GM20000 (cell line): Measurements from ENCODE around the gene CTNNAL1.
A peak's percentile ranks its signal among the peaks of the same experiment; 100 is the strongest.

Source experiments
- DNase-seq: peaks from one replicate; pipeline ENCODE4 v3.0.0; 2012; ENCODE audit warnings: low spot score
- CTCF ChIP-seq: IDR thresholded peaks from 2 replicates; pipeline ENCODE4 v1.5.1; 2012; ENCODE audit warnings: mild to moderate bottlenecking, control low read depth; ENCODE audit errors: extremely low read depth, missing control alignments

Gene CTNNAL1

GRCh38 chr9:109005678-109006077 is 7.6 kb downstream of the CTNNAL1 start:
- no peak for DNase-seq

GRCh38 chr9:109003116-109003515 is 10.2 kb downstream of the CTNNAL1 start:
- TF ChIP-seq CTCF: no peak
- no peak for DNase-seq

More at GRCh38 chr9:109005678-109006077, 7.6 kb downstream of the CTNNAL1 start:
- no peak for TF ChIP-seq CTCF

- DNase-seq: no peak
- no peak for TF ChIP-seq CTCF
Measured at GRCh38 chr9:109002141-109002540, 11.2 kb downstream of the CTNNAL1 start.

GRCh38 chr9:109001275-109001676 is 12.0 kb downstream of the CTNNAL1 start:
- DNase-seq: no peak
- no peak for TF ChIP-seq CTCF

- TF ChIP-seq CTCF: no peak
- DNase-seq: no peak
Measured at GRCh38 chr9:108997112-108997511, 16.2 kb downstream of the CTNNAL1 start.

- no peak for DNase-seq
- TF ChIP-seq CTCF: no peak
Measured at GRCh38 chr9:108996643-108997042, 16.7 kb downstream of the CTNNAL1 start.

- DNase-seq: peak; percentile 13
- no peak for TF ChIP-seq CTCF
Measured at GRCh38 chr9:108994695-108995094, 18.6 kb downstream of the CTNNAL1 start.
